Coronary artery (tissue), 2 donors: ENCODE measurements around the gene CACNA2D3.

ENCODE experiments used
- DNase-seq: peaks from one replicate; pipeline ENCODE4 v3.0.0-alpha.2; 2017; ENCODE audit warnings: low spot score
- H3K27ac ChIP-seq, 2 donors: fragments of 200-600 bp; sonication (generic); one replicate each; pipeline ENCODE4 v1.5.1; 2016 to 2019
- H3K4me3 ChIP-seq: fragments of 200-600 bp; sonication (generic); 2 replicates; pipeline ENCODE4 v1.5.1; 2016; ENCODE audit warnings: mild to moderate bottlenecking, moderate library complexity
- CTCF ChIP-seq: fragments of 200-600 bp; sonication (generic); IDR thresholded peaks from one replicate; pipeline ENCODE4 v1.5.1; 2019; ENCODE audit warnings: antibody characterized with exemption

The CACNA2D3 gene

GRCh38 chr3:54906763-54907162 is 784.4 kb downstream of the CACNA2D3 start:
- no peak for DNase-seq
- Histone ChIP-seq H3K27ac (no peak overlapping the region), H3K4me3 (no peak overlapping the region)
- TF ChIP-seq CTCF = no peak

- DNase-seq = no peak
- no peak for TF ChIP-seq CTCF
- no peak overlapping the region for H3K4me3 ChIP-seq
- H3K27ac ChIP-seq = no peak overlapping the region
These were observed 786.8 kb downstream of the CACNA2D3 start for GRCh38 chr3:54909191-54909590.

GRCh38 chr3:54914180-54914579 is 791.8 kb downstream of the CACNA2D3 start:
- DNase-seq = no peak
- Histone ChIP-seq H3K27ac (no peak overlapping the region), H3K4me3 (no peak overlapping the region)
- TF ChIP-seq CTCF = no peak

- TF ChIP-seq CTCF = no peak
- no peak for DNase-seq
- Histone ChIP-seq H3K27ac (no peak overlapping the region), H3K4me3 (no peak overlapping the region)
These were observed 792.8 kb downstream of the CACNA2D3 start for GRCh38 chr3:54915181-54915580.

GRCh38 chr3:54915976-54916375 is 793.6 kb downstream of the CACNA2D3 start:
- TF ChIP-seq CTCF = no peak

GRCh38 chr3:54916732-54917131 is 794.4 kb downstream of the CACNA2D3 start:
- no peak for DNase-seq
- H3K4me3 ChIP-seq = no peak overlapping the region
- no peak for TF ChIP-seq CTCF
- no peak overlapping the region for H3K27ac ChIP-seq

More at GRCh38 chr3:54915976-54916375, 793.6 kb downstream of the CACNA2D3 start:
- H3K27ac ChIP-seq = no peak overlapping the region
- H3K4me3 ChIP-seq = no peak overlapping the region
- DNase-seq = no peak

GRCh38 chr3:54917174-54917573 is 794.8 kb downstream of the CACNA2D3 start:
- no peak overlapping the region for H3K27ac ChIP-seq
- no peak for DNase-seq
- TF ChIP-seq CTCF = no peak
- no peak overlapping the region for H3K4me3 ChIP-seq
